H9 (cell line): ENCODE results near the gene CUBN. TPM values are rescaled to one million over a fixed set of nuclear protein-coding genes. Genes with fewer than 3 reads are reported as not detected.

Experiments used
- DNase-seq: peaks from one replicate; pipeline ENCODE4 v3.0.0-alpha.2; 2017
- H2AFZ ChIP-seq: one replicate; pipeline ENCODE4 v1.6.1; 2013; ENCODE audit warnings: mild to moderate bottlenecking, low read length, control low read depth, moderate library complexity
- H2AK5ac ChIP-seq: 2 replicates; pipeline ENCODE4 v1.6.1; 2013; ENCODE audit warnings: low read length, control low read depth, mixed read lengths; ENCODE audit not compliant: insufficient read length
- H2BK120ac ChIP-seq: one replicate; pipeline ENCODE4 v1.6.1; 2013; ENCODE audit warnings: low read depth, mild to moderate bottlenecking, low read length, control low read depth, inconsistent platforms; ENCODE audit not compliant: poor library complexity, severe bottlenecking
- H2BK12ac ChIP-seq: 2 replicates; pipeline ENCODE4 v1.6.1; 2013; ENCODE audit warnings: low read length, control low read depth, mixed read lengths, low read depth; ENCODE audit not compliant: insufficient read length
- H2BK15ac ChIP-seq: 2 replicates; pipeline ENCODE4 v1.6.1; 2013; ENCODE audit warnings: low read depth, low read length, control low read depth
- H2BK20ac ChIP-seq: one replicate; pipeline ENCODE4 v1.6.1; 2013; ENCODE audit warnings: low read depth, mild to moderate bottlenecking, low read length, control low read depth, inconsistent platforms; ENCODE audit not compliant: poor library complexity, severe bottlenecking
- H2BK5ac ChIP-seq: 2 replicates; pipeline ENCODE4 v1.6.1; 2013; ENCODE audit warnings: low read length, control low read depth, mixed read lengths; ENCODE audit not compliant: insufficient read length
- H3K14ac ChIP-seq: 2 replicates; pipeline ENCODE4 v1.6.1; 2013; ENCODE audit warnings: low read length, control low read depth; ENCODE audit not compliant: insufficient read depth
- H3K18ac ChIP-seq: 2 replicates; pipeline ENCODE4 v1.6.1; 2013; ENCODE audit warnings: low read depth, mild to moderate bottlenecking, mixed read lengths, low read length, control low read depth; ENCODE audit not compliant: insufficient read length
- H3K23ac ChIP-seq: 2 replicates; pipeline ENCODE4 v1.6.1; 2013; ENCODE audit warnings: low read length, control low read depth, mixed read lengths, low read depth; ENCODE audit not compliant: insufficient read length
- H3K23me2 ChIP-seq: 2 replicates; pipeline ENCODE4 v1.6.1; 2013; ENCODE audit warnings: low read depth, mild to moderate bottlenecking, mixed read lengths, low read length, control low read depth; ENCODE audit not compliant: insufficient read length, poor library complexity, severe bottlenecking
- H3K27ac ChIP-seq: 2 replicates; pipeline ENCODE4 v1.5.1; 2013; ENCODE audit warnings: low read length, control low read depth, mixed read lengths, low read depth; ENCODE audit not compliant: insufficient read length
- H3K27me3 ChIP-seq: 2 replicates; pipeline ENCODE4 v1.6.1; 2013; ENCODE audit warnings: low read length, control low read depth, inconsistent platforms; ENCODE audit not compliant: insufficient read depth
- H3K4ac ChIP-seq: 2 replicates; pipeline ENCODE4 v1.6.1; 2013; ENCODE audit warnings: low read depth, mild to moderate bottlenecking, control low read depth, inconsistent platforms, low read length, moderate library complexity
- H3K4me1 ChIP-seq: 2 replicates; pipeline ENCODE4 v1.6.1; 2013; ENCODE audit warnings: low read length, control low read depth, inconsistent platforms; ENCODE audit not compliant: insufficient read depth
- H3K4me2 ChIP-seq: 2 replicates; pipeline ENCODE4 v1.6.1; 2013; ENCODE audit warnings: low read length, control low read depth, mixed read lengths; ENCODE audit not compliant: insufficient read length, insufficient read depth
- H3K56ac ChIP-seq: 2 replicates; pipeline ENCODE4 v1.6.1; 2013; ENCODE audit warnings: low read depth, mild to moderate bottlenecking, mixed read lengths, low read length, control low read depth; ENCODE audit not compliant: insufficient read length
- H3K79me1 ChIP-seq: 2 replicates; pipeline ENCODE4 v1.6.1; 2013; ENCODE audit warnings: low read depth, mild to moderate bottlenecking, moderate library complexity, low read length, control low read depth, inconsistent platforms; ENCODE audit not compliant: insufficient read depth, poor library complexity, severe bottlenecking
- H3K79me2 ChIP-seq: 2 replicates; pipeline ENCODE4 v1.6.1; 2013; ENCODE audit warnings: low read length, control low read depth, inconsistent platforms; ENCODE audit not compliant: insufficient read depth
- H3K9ac ChIP-seq: 2 replicates; pipeline ENCODE4 v1.6.1; 2013; ENCODE audit warnings: low read length, control low read depth, mixed read lengths; ENCODE audit not compliant: insufficient read length; ENCODE audit errors: extremely low read depth
- H3K9me3 ChIP-seq: one replicate; pipeline ENCODE4 v1.6.1; 2013; ENCODE audit warnings: low read depth, low read length, inconsistent platforms; ENCODE audit not compliant: control insufficient read depth
- H3T11ph ChIP-seq: one replicate; pipeline ENCODE4 v1.6.1; 2013; ENCODE audit warnings: mild to moderate bottlenecking, low read length, control low read depth, inconsistent platforms
- H4K20me1 ChIP-seq: one replicate; pipeline ENCODE4 v1.6.1; 2013; ENCODE audit not compliant: control insufficient read depth, insufficient read length, insufficient read depth
- H4K5ac ChIP-seq: 2 replicates; pipeline ENCODE4 v1.6.1; 2013; ENCODE audit warnings: low read depth, mild to moderate bottlenecking, mixed read lengths, low read length, control low read depth; ENCODE audit not compliant: insufficient read length
- H4K8ac ChIP-seq: replicated peaks from 2 replicates; pipeline ENCODE4 v1.6.1; 2013; ENCODE audit warnings: low read length, control low read depth, mixed read lengths, low read depth; ENCODE audit not compliant: insufficient read length
- H4K91ac ChIP-seq: 2 replicates; pipeline ENCODE4 v1.6.1; 2013; ENCODE audit warnings: low read depth, mild to moderate bottlenecking, moderate library complexity, mixed read lengths, low read length, control low read depth; ENCODE audit not compliant: insufficient read length
- H3K27ac Mint-ChIP-seq, 3 experiments: 2 replicates in 2 of 3; 3 replicates in 1 of 3; pipeline ENCODE4 v1.8.0; 2020 to 2021; ENCODE audit warnings: mixed read lengths in 3 of 3, mild to moderate bottlenecking in 1 of 3, moderate library complexity in 1 of 3
- H3K27me3 Mint-ChIP-seq: 2 replicates; pipeline ENCODE4 v1.8.0; 2021; ENCODE audit warnings: low read depth, mild to moderate bottlenecking, moderate library complexity, mixed read lengths
- H3K36me3 Mint-ChIP-seq, 3 experiments: 2 replicates in 2 of 3; 3 replicates in 1 of 3; pipeline ENCODE4 v1.8.0; 2020 to 2021; ENCODE audit warnings: low read depth in 3 of 3, mixed read lengths in 3 of 3; ENCODE audit not compliant: insufficient read depth in 1 of 3
- H3K4me1 Mint-ChIP-seq, 2 experiments: 2 replicates each; pipeline ENCODE4 v1.8.0; 2020; ENCODE audit warnings: mixed read lengths in 2 of 2
- H3K4me3 Mint-ChIP-seq, 2 experiments: 2 replicates in 1 of 2; 3 replicates in 1 of 2; pipeline ENCODE4 v1.8.0; 2020 to 2021; ENCODE audit warnings: mild to moderate bottlenecking in 2 of 2, mixed read lengths in 2 of 2, moderate library complexity in 1 of 2
- H3K9me3 Mint-ChIP-seq, 2 experiments: 2 replicates in 1 of 2; 3 replicates in 1 of 2; pipeline ENCODE4 v1.8.0; 2020; ENCODE audit warnings: mild to moderate bottlenecking in 2 of 2, mixed read lengths in 2 of 2, moderate library complexity in 1 of 2
- WGBS: extraction: QIAGEN DNeasy Blood & Tissue Kit; methylation state at CpG from one replicate; pipeline ENCODE4 v1.1.7; 2013; ENCODE audit warnings: missing lambda C conversion rate, low lambda C conversion rate, mixed read lengths; ENCODE audit not compliant: insufficient read length; ENCODE audit errors: extremely low coverage; 5-methylcytosine and 5-hydroxymethylcytosine counted together
- total RNA-seq: library from RNA; stranded (reverse); gene quantifications from 2 replicates; pipeline ENCODE4 v1.2.1, GENCODE V29; 2021
- TF ChIP-seq, protein P1 (sequence below): fragments of 200-600 bp; sonication (generic); conservative IDR thresholded peaks from 3 replicates; pipeline ENCODE4 v1.8.0; 2021; ENCODE audit warnings: antibody characterized with exemption, mild to moderate bottlenecking

Gene CUBN
- total RNA-seq, 1 experiment from 2014 or later, result 0.26 TPM

DNA sequence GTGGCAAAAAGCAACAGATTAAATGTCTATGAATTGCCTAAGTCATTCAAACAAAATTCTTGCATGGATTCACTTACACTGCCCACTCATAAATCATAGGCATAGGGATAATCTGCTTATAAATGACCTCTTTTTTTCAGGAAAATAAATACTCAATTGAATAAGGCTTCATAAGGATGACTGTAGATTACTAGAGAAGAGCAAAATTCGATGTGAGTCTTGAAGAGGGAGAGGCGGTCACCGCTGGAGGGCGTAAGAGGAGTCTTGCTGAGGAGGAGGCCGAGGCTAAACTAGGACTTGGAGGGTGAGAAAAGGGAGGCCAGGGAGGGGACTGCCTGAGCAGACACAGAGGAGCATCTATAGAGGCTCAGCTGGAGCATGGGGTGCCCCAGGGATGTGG lies 177.0 kb downstream of the CUBN start:
- Histone ChIP-seq H3K27ac (no peak overlapping the region), H2BK5ac (no peak overlapping the region), H3K4ac (no peak overlapping the region), H3K9me3 (no peaks in the 10 kb centered on the region), H3K79me1 (no peaks in the 10 kb centered on the region), H3K4me2 (no peak overlapping the region), H3K18ac (no peak overlapping the region), H2BK15ac (no peak overlapping the region), H2BK20ac (no peak overlapping the region), H4K20me1 (no peaks in the 10 kb centered on the region), H2AFZ (no peak overlapping the region), H3K23ac (no peak overlapping the region), H3K56ac (no peak overlapping the region), H3K9ac (no peak overlapping the region), H3K14ac (no peak overlapping the region), H3K4me1 (0 out of 2 replicates have a peak, but pooled peaks cover 3% of the 10 kb centered on the region), H3T11ph (no peak overlapping the region), H2AK5ac (no peak overlapping the region), H2BK120ac (no peak overlapping the region), H3K23me2 (no peaks in the 10 kb centered on the region), H3K79me2 (no peaks in the 10 kb centered on the region), H3K27me3 (no peaks in the 10 kb centered on the region), H4K8ac (no peak overlapping the region), H2BK12ac (no peak overlapping the region), H4K91ac (no peak overlapping the region), H4K5ac (no peak overlapping the region)
- peak overlapping the region in 1 of 3 experiments; percentile 34; a peak in 1 of 7 replicates for H3K27ac Mint-ChIP-seq
- H3K9me3 Mint-ChIP-seq, result no peaks in the 10 kb centered on the region
- no peak overlapping the region; a peak in 1 of 5 replicates for H3K4me3 Mint-ChIP-seq
- no CpG with 5 or more reads among the region's 5 CpGs for WGBS
- peaks cover 28 to 31% of the 10 kb centered on the region in 2 experiments for H3K4me1 Mint-ChIP-seq
- peak; percentile 55 for DNase-seq
- H3K36me3 Mint-ChIP-seq, result no peaks in the 10 kb centered on the region; a peak in 1 of 7 replicates
- TF ChIP-seq, protein P1, sequence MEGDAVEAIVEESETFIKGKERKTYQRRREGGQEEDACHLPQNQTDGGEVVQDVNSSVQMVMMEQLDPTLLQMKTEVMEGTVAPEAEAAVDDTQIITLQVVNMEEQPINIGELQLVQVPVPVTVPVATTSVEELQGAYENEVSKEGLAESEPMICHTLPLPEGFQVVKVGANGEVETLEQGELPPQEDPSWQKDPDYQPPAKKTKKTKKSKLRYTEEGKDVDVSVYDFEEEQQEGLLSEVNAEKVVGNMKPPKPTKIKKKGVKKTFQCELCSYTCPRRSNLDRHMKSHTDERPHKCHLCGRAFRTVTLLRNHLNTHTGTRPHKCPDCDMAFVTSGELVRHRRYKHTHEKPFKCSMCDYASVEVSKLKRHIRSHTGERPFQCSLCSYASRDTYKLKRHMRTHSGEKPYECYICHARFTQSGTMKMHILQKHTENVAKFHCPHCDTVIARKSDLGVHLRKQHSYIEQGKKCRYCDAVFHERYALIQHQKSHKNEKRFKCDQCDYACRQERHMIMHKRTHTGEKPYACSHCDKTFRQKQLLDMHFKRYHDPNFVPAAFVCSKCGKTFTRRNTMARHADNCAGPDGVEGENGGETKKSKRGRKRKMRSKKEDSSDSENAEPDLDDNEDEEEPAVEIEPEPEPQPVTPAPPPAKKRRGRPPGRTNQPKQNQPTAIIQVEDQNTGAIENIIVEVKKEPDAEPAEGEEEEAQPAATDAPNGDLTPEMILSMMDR, result peak; percentile 51
- peaks cover 2% of the 10 kb centered on the region; the same call in 1 of the 2 replicates for H3K27me3 Mint-ChIP-seq
